ENCODE results near the gene HMBS.
A peak's percentile ranks its signal among the peaks of the same experiment; 100 is the strongest.

DNA sequence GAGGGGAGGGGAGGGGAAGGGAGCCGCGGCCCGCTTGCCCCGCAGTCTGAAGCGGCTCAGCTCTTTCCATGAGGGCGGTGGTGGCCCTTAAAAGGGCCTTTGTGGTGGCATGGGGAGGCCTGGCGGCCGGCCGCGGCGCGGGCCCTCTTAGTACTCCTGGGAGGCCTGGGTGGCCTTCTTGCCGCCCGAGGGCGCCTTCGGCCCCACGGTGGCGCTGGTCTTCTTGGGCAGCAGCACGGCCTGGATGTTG, 10.1 kb downstream of the HMBS start:
- TF ChIP-seq, protein P1, sequence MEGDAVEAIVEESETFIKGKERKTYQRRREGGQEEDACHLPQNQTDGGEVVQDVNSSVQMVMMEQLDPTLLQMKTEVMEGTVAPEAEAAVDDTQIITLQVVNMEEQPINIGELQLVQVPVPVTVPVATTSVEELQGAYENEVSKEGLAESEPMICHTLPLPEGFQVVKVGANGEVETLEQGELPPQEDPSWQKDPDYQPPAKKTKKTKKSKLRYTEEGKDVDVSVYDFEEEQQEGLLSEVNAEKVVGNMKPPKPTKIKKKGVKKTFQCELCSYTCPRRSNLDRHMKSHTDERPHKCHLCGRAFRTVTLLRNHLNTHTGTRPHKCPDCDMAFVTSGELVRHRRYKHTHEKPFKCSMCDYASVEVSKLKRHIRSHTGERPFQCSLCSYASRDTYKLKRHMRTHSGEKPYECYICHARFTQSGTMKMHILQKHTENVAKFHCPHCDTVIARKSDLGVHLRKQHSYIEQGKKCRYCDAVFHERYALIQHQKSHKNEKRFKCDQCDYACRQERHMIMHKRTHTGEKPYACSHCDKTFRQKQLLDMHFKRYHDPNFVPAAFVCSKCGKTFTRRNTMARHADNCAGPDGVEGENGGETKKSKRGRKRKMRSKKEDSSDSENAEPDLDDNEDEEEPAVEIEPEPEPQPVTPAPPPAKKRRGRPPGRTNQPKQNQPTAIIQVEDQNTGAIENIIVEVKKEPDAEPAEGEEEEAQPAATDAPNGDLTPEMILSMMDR (IDR thresholded peaks at IDR 0.05) = peak; percentile 61 to 83 (median 72)
- no peak for TF ChIP-seq POLR2A (IDR thresholded peaks at IDR 0.05)
